GM20000 (cell line): Measurements from ENCODE around the gene RS1.

Experiments used
- DNase-seq: peaks from one replicate; pipeline ENCODE4 v3.0.0; 2012; ENCODE audit warnings: low spot score
- CTCF ChIP-seq: IDR thresholded peaks from 2 replicates; pipeline ENCODE4 v1.5.1; 2012; ENCODE audit warnings: mild to moderate bottlenecking, control low read depth; ENCODE audit errors: extremely low read depth, missing control alignments

RS1 gene

DNA sequence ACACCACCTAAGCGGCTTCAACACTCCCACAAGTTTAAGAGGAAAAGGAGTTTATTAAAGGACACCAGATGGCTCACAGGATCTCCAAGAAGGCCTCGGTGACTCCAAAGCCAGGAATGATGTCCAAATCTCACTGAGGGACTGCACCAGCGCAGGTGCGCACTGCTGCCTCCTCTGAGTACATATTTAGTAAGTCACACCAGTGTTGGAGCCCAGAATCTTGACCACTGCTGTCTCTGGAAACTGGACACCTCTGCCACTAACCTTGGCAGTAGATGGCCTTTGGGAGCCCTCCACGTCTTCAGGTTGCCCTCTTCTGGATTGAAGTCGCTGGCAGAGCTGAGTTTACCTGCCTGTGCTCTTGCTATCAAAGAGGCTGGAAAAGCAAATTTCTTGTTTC lies 10.1 kb upstream of the RS1 start:
- no peak for TF ChIP-seq CTCF
- DNase-seq: no peak

DNA sequence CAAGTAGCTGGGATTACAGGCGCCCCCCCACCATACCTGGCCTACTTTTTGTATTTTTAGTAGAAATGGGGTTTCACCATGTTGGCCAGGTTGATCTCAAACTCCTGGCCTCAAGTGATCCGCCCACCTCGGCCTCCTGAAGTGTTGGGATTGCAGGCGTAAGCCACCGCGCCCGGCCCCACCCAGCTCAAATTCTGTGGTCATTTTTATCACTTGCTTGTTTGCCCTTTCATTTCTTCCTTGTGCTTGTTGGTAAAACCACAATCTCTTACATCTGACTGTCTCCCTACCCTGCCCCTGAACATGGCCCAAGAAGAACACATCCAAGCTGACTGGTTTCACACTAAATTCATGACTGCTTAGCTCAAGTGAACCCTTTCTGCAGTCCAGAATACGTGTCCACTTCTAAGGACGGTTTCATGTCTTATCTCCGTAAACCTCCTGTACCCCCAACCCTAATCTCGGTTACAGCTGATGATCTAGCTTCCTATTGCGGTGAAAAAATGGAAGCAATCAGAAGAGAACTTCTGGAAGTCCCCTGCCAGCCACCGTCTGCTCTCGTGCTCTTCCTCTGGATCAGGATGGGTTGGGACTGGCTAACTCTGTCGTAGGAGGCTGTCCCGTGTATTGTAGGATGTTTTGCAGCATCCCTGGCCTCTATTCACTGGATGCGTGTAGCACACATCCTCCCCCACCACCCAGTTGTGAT lies 5.4 kb upstream of the RS1 start:
- no peak for TF ChIP-seq CTCF
- DNase-seq: no peak

- TF ChIP-seq CTCF: no peak
- DNase-seq: no peak
Measured at GRCh38 chrX:18676470-18676869, 4.6 kb upstream of the RS1 start.

DNA sequence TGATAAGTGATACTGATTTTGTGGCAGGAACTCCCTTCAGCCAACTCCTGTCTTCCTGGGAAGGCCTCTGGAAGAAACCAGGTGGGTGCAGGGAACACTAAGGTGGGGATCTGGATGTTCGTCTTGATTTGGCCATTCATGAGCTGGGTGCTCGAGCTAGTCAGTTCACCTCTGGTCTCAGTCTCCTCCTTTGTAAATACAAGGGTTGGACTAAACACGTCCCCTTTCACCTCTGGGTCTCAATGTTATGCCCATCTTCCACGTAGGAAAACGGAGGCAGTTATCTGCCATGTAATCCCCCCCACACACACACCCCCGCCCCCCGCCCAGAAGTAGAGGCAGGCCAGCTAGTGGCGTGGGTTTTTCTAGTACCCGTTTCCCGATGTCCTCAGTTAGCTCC lies 4.1 kb upstream of the RS1 start:
- no peak for TF ChIP-seq CTCF
- DNase-seq: no peak

DNA sequence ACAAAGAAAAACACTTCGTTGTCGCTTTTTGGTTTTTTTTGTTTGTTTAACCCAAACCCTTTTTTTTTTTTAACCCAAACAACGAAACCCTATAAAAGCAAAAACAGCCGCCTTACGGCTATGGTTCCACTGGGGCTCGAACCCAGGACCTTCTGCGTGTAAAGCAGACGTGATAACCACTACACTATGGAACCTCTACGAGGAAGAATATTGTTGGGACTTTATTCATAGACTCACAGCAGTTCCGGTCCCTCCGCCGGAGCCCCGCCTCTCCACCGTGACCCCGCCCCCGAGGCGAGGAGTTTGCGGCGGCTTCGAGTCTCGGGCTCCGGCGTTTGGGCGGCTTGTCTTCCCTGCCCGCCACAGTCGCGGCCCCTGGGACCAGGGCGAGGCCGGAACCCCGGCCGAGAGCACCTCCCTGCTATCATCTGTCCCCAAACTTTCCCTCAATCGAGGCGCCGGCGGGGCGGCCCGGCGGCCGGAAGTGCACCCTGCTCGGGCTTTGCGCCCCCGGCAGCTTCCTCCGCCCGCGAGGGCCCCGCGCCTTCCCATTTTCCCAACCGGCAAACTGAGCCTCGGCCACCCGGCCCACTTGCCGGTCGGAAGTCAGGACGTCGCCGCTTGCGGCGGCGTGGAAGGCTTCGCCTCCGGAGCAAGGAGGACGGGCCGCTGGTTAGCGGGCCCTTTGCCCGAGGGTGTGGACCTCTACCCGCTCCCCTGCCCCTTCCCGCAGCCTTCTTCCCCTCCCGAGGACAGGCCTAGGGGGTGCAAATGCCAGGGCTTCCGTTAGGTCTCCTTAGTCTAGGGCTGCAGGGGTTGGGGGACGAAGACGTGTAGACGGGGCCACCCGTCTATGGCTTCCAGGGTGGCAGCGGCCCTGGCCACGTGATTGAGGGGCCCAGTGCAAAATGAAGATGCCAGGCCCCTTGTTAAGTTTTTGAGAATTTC lies 3.2 kb upstream of the RS1 start:
- DNase-seq: peak; percentile 87
- TF ChIP-seq CTCF: no peak

- TF ChIP-seq CTCF: no peak
- peak; percentile 9 for DNase-seq
Measured at GRCh38 chrX:18674417-18674787, 2.5 kb upstream of the RS1 start.
